ENCODE measurements around the gene POU3F1.

Gene POU3F1

DNA sequence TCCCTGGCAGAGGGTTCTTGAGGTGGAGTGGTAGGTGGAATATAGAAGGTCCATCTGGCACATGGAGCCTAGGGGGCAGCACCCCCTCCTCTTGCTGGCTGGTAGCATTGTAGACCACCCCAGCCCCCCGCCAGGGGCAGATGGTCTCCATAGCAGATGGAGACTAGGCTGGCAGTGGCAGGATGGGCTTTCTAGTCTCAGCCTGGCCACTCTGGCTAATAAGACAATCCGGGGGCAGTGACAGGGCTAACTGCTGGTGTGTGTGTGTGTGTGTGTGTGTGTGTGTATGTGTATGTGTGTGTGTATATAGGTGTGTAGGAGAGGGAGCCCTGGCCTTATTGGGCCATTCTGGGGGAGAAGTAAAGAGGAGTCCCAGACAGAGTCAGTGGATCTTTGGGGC is 17.9 kb downstream of the POU3F1 start:
- DNase-seq (ENCODE audit: low read depth in 1 of 2, low spot score in 1 of 2), result no peak
- Histone ChIP-seq H3K4me3 (replicated peaks; ENCODE audit: insufficient read depth, low read length) (no peak overlapping the region), H3K27me3 (ENCODE audit: insufficient read depth, poor library complexity, severe bottlenecking) (no peaks in the 10 kb centered on the region), H3K27ac (replicated peaks) (no peak overlapping the region)
- no peak for TF ChIP-seq POLR2AphosphoS5 (IDR thresholded peaks at IDR 0.05; ENCODE audit: low read depth)
- TF ChIP-seq, protein P1, sequence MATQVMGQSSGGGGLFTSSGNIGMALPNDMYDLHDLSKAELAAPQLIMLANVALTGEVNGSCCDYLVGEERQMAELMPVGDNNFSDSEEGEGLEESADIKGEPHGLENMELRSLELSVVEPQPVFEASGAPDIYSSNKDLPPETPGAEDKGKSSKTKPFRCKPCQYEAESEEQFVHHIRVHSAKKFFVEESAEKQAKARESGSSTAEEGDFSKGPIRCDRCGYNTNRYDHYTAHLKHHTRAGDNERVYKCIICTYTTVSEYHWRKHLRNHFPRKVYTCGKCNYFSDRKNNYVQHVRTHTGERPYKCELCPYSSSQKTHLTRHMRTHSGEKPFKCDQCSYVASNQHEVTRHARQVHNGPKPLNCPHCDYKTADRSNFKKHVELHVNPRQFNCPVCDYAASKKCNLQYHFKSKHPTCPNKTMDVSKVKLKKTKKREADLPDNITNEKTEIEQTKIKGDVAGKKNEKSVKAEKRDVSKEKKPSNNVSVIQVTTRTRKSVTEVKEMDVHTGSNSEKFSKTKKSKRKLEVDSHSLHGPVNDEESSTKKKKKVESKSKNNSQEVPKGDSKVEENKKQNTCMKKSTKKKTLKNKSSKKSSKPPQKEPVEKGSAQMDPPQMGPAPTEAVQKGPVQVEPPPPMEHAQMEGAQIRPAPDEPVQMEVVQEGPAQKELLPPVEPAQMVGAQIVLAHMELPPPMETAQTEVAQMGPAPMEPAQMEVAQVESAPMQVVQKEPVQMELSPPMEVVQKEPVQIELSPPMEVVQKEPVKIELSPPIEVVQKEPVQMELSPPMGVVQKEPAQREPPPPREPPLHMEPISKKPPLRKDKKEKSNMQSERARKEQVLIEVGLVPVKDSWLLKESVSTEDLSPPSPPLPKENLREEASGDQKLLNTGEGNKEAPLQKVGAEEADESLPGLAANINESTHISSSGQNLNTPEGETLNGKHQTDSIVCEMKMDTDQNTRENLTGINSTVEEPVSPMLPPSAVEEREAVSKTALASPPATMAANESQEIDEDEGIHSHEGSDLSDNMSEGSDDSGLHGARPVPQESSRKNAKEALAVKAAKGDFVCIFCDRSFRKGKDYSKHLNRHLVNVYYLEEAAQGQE (IDR thresholded peaks at IDR 0.05; ENCODE audit: insufficient replicate concordance, low read depth), result no peak
- TF ChIP-seq GABPA (IDR thresholded peaks at IDR 0.05; ENCODE audit: low read depth), result no peak
- TF ChIP-seq, protein P2, sequence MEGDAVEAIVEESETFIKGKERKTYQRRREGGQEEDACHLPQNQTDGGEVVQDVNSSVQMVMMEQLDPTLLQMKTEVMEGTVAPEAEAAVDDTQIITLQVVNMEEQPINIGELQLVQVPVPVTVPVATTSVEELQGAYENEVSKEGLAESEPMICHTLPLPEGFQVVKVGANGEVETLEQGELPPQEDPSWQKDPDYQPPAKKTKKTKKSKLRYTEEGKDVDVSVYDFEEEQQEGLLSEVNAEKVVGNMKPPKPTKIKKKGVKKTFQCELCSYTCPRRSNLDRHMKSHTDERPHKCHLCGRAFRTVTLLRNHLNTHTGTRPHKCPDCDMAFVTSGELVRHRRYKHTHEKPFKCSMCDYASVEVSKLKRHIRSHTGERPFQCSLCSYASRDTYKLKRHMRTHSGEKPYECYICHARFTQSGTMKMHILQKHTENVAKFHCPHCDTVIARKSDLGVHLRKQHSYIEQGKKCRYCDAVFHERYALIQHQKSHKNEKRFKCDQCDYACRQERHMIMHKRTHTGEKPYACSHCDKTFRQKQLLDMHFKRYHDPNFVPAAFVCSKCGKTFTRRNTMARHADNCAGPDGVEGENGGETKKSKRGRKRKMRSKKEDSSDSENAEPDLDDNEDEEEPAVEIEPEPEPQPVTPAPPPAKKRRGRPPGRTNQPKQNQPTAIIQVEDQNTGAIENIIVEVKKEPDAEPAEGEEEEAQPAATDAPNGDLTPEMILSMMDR (IDR thresholded peaks at IDR 0.05; ENCODE audit: insufficient read depth, low read length), result no peak
- TF ChIP-seq SPI1 (IDR thresholded peaks at IDR 0.05; ENCODE audit: borderline replicate concordance, low read depth), result no peak

GRCh38 chr1:38028105-38028591 is 18.4 kb downstream of the POU3F1 start:
- H3K4me3 ChIP-seq (replicated peaks; ENCODE audit: insufficient read depth, low read length), result no peak overlapping the region
- no peak for DNase-seq (ENCODE audit: low read depth in 1 of 2, low spot score in 1 of 2)
- H3K27ac ChIP-seq (replicated peaks), result no peak overlapping the region
- no peaks in the 10 kb centered on the region for H3K27me3 ChIP-seq (ENCODE audit: insufficient read depth, poor library complexity, severe bottlenecking)
- TF ChIP-seq, protein P1 (IDR thresholded peaks at IDR 0.05; ENCODE audit: insufficient replicate concordance, low read depth), result no peak
- TF ChIP-seq POLR2AphosphoS5 (IDR thresholded peaks at IDR 0.05; ENCODE audit: low read depth), result no peak; the same call in 1 of the 2 replicates
- TF ChIP-seq SPI1 (IDR thresholded peaks at IDR 0.05; ENCODE audit: borderline replicate concordance, low read depth), result no peak
- TF ChIP-seq GABPA (IDR thresholded peaks at IDR 0.05; ENCODE audit: low read depth), result no peak
- TF ChIP-seq, protein P2 (IDR thresholded peaks at IDR 0.05; ENCODE audit: insufficient read depth, low read length), result no peak

- Histone ChIP-seq H3K27me3 (ENCODE audit: insufficient read depth, poor library complexity, severe bottlenecking) (no peaks in the 10 kb centered on the region), H3K27ac (replicated peaks) (no peak overlapping the region), H3K4me3 (replicated peaks; ENCODE audit: insufficient read depth, low read length) (no peak overlapping the region)
- TF ChIP-seq, protein P1 (IDR thresholded peaks at IDR 0.05; ENCODE audit: insufficient replicate concordance, low read depth), result no peak
- TF ChIP-seq POLR2AphosphoS5 (IDR thresholded peaks at IDR 0.05; ENCODE audit: low read depth), result 0 out of 2 replicates have a peak, but pooled peaks have one; percentile 22
- DNase-seq (ENCODE audit: low read depth in 1 of 2, low spot score in 1 of 2), result no peak
Observed at GRCh38 chr1:38027201-38028104, 19.1 kb downstream of the POU3F1 start.
